GM19023 (cell line): ENCODE measurements around the gene TAF4.
"Not testable (repeated sequence)": the region's sequence is repeated elsewhere in the genome, so short reads cannot be mapped to it uniquely, and the experiment has no call there.

Source experiments
- ATAC-seq: cut with Tn5 transposase; IDR thresholded peaks from one replicate; pipeline ENCODE4 v1.9.1; 2021; ENCODE audit warnings: mild to moderate bottlenecking, moderate library complexity; ENCODE audit not compliant: unreplicated experiment

The TAF4 gene

GRCh38 chr20:62065674-62066338 lies at the start of gene TAF4:
Gene TAF4 (minus strand): TSS chr20:62065881. CDS start chr20:62065810, 71 bp downstream.
- ATAC-seq: peak; percentile 68

GRCh38 chr20:62114894-62115293 lies 49.2 kb upstream of the TAF4 start:
- ATAC-seq: no peak

- no peak for ATAC-seq
These were observed 46.7 kb upstream of the TAF4 start for GRCh38 chr20:62112368-62112767.

GRCh38 chr20:62111148-62111547 lies 45.5 kb upstream of the TAF4 start:
- ATAC-seq: no peak

GRCh38 chr20:62105592-62105991 lies 39.9 kb upstream of the TAF4 start:
- ATAC-seq: no peak

- ATAC-seq: no peak
These were observed 39.2 kb upstream of the TAF4 start for GRCh38 chr20:62104791-62105345.

GRCh38 chr20:62104234-62104789 lies 38.6 kb upstream of the TAF4 start:
- ATAC-seq: no peak

GRCh38 chr20:62103508-62104233 lies 38.0 kb upstream of the TAF4 start:
- no peak for ATAC-seq

GRCh38 chr20:62101078-62101477 lies 35.4 kb upstream of the TAF4 start:
- no peak for ATAC-seq

GRCh38 chr20:62097881-62098407 lies 32.3 kb upstream of the TAF4 start:
- no peak for ATAC-seq

GRCh38 chr20:62096421-62097380 lies 31.0 kb upstream of the TAF4 start:
- no peak for ATAC-seq

- no peak for ATAC-seq
These were observed 23.7 kb upstream of the TAF4 start for GRCh38 chr20:62089393-62089792.

- ATAC-seq: no peak
These were observed 22.8 kb upstream of the TAF4 start for GRCh38 chr20:62088258-62089127.

GRCh38 chr20:62087632-62088031 lies 22.0 kb upstream of the TAF4 start:
- no peak for ATAC-seq

- no peak for ATAC-seq
These were observed 21.5 kb upstream of the TAF4 start for GRCh38 chr20:62087227-62087626.

- no peak for ATAC-seq
These were observed 19.5 kb upstream of the TAF4 start for GRCh38 chr20:62085206-62085605.

GRCh38 chr20:62084224-62084623 lies 18.5 kb upstream of the TAF4 start:
- ATAC-seq: not testable (repeated sequence)

GRCh38 chr20:62083312-62083711 lies 17.6 kb upstream of the TAF4 start:
- ATAC-seq: no peak

GRCh38 chr20:62080249-62080990 lies 14.7 kb upstream of the TAF4 start:
- no peak for ATAC-seq
